GM12878 (cell line): ENCODE data around the gene NECTIN1. TPM values are rescaled to one million over a fixed set of nuclear protein-coding genes. Genes with fewer than 3 reads are reported as not detected.

Experiments
- ATAC-seq: fragments of 200-7000 bp; cut with Tn5 transposase; 3 replicates; pipeline ENCODE4 v1.9.1; 2020; ENCODE audit warnings: mild to moderate bottlenecking, moderate library complexity
- BruUV-seq: library from RNA; stranded (reverse); fragments of 400-500 nt; replicated peaks from 2 replicates; lab custom pipeline; 2021; lab: Mats Ljungman, UMichigan
- CTCF ChIA-PET: fragments of 300-600 bp; sonication (Branson Sonifier 250); formaldehyde crosslinking; extraction: SDS; loops from one replicate; lab custom pipeline; 2021; ENCODE audit warnings: inconsistent platforms; lab: Yijun Ruan, JAX
- POLR2A ChIA-PET: fragments of 350-600 bp; formaldehyde crosslinking; extraction: SDS; loops from one replicate; lab custom pipeline; 2021; ENCODE audit warnings: inconsistent platforms; lab: Charles Lee
- RAD21 ChIA-PET: fragments of 300-600 bp; sonication (Branson Sonifier 250); formaldehyde crosslinking; loops from one replicate; lab custom pipeline; 2023; ENCODE audit warnings: antibody characterized with exemption; ENCODE audit not compliant: unreplicated experiment; lab: Charles Lee
- SMC1A ChIA-PET: fragments of 300-600 bp; sonication (Branson Sonifier 250); formaldehyde crosslinking; loops from one replicate; lab custom pipeline; 2023; ENCODE audit not compliant: unreplicated experiment, uncharacterized antibody; lab: Charles Lee
- DNase-seq: peaks from one replicate; pipeline ENCODE4 v3.0.0-alpha.2; 2011; ENCODE audit warnings: low read depth, low spot score
- FAIRE-seq: peaks from 3 replicates; lab custom pipeline; 2011; peaks lifted over from hg19 to GRCh38; lab: Jason Lieb, UNC
- H2AFZ ChIP-seq: 2 replicates; pipeline ENCODE4 v1.6.0; 2011; ENCODE audit warnings: low read depth, low read length, control low read depth; ENCODE audit not compliant: control insufficient read depth
- H3K27ac ChIP-seq: 2 replicates; pipeline ENCODE4 v1.5.1; 2011; ENCODE audit warnings: control low read depth; ENCODE audit not compliant: control insufficient read depth, insufficient read depth
- H3K27me3 ChIP-seq, 2 experiments: replicated peaks in 1 of 2; 2 replicates each; pipeline versions ENCODE4 v1.6.0 to v1.6.1; 2011; ENCODE audit warnings: low read length in 1 of 2; ENCODE audit not compliant: control insufficient read depth in 2 of 2, insufficient read depth in 2 of 2
- H3K36me3 ChIP-seq, 2 experiments: 2 replicates each; pipeline ENCODE4 v1.5.1; 2011; ENCODE audit warnings: low read length in 1 of 2; ENCODE audit not compliant: control insufficient read depth in 2 of 2, insufficient read depth in 2 of 2
- H3K4me1 ChIP-seq: 2 replicates; pipeline ENCODE4 v1.6.1; 2011; ENCODE audit warnings: mild to moderate bottlenecking, low read length, moderate library complexity, mixed read lengths; ENCODE audit not compliant: control insufficient read depth, insufficient read depth
- H3K4me2 ChIP-seq: 2 replicates; pipeline ENCODE4 v1.6.0; 2011; ENCODE audit warnings: control low read depth; ENCODE audit not compliant: control insufficient read depth, insufficient read depth
- H3K4me3 ChIP-seq: fragments of 200-600 bp; sonication (generic); 2 replicates; pipeline ENCODE4 v1.5.1; 2016
- H3K79me2 ChIP-seq: 2 replicates; pipeline ENCODE4 v1.6.0; 2011; ENCODE audit warnings: low read length; ENCODE audit not compliant: control insufficient read depth, insufficient read depth
- H3K9ac ChIP-seq: 2 replicates; pipeline ENCODE4 v1.8.0; 2011; ENCODE audit warnings: low read length, control low read depth, mixed read lengths; ENCODE audit not compliant: control insufficient read depth, insufficient read depth
- H3K9me3 ChIP-seq: replicated peaks from 3 replicates; pipeline ENCODE4 v1.5.1; 2011; ENCODE audit warnings: mild to moderate bottlenecking, low read length; ENCODE audit not compliant: control insufficient read depth, insufficient read depth
- H4K20me1 ChIP-seq: 2 replicates; pipeline ENCODE4 v1.6.0; 2011; ENCODE audit not compliant: control insufficient read depth, insufficient read depth
- BRCA1 ChIP-seq: IDR thresholded peaks from 2 replicates; pipeline ENCODE4 v1.6.1; 2011; ENCODE audit warnings: low read depth, low read length, improper control_type of control experiment
- DPF2 ChIP-seq: fragments of 450-650 bp; IDR thresholded peaks from 2 replicates; pipeline ENCODE4 v1.6.1; 2017; ENCODE audit warnings: mild to moderate bottlenecking
- EGR1 ChIP-seq, 2 experiments: IDR thresholded peaks; 1 replicate in 1 of 2; 2 replicates in 1 of 2; pipeline ENCODE4 v1.6.1; 2011 to 2012; ENCODE audit warnings: low read depth in 2 of 2, low read length in 2 of 2, borderline replicate concordance in 1 of 2, mild to moderate bottlenecking in 1 of 2, moderate library complexity in 1 of 2
- IRF4 ChIP-seq: IDR thresholded peaks from 2 replicates; pipeline ENCODE4 v1.6.1; 2011; ENCODE audit warnings: low read depth, low read length
- MYB ChIP-seq: fragments of 150-350 bp; IDR thresholded peaks from 2 replicates; pipeline ENCODE4 v1.6.1; 2014; ENCODE audit warnings: mild to moderate bottlenecking, low read depth, low read length, borderline replicate concordance
- NFYB ChIP-seq: IDR thresholded peaks from 2 replicates; pipeline ENCODE4 v1.6.1; 2011; ENCODE audit warnings: low read depth, mild to moderate bottlenecking, low read length, improper control_type of control experiment, moderate library complexity; ENCODE audit not compliant: insufficient read depth
- RAD51 ChIP-seq: fragments of 450-650 bp; IDR thresholded peaks from 2 replicates; pipeline ENCODE4 v1.6.1; 2016; ENCODE audit warnings: moderate library complexity, mild to moderate bottlenecking, inconsistent platforms
- RFX5 ChIP-seq: IDR thresholded peaks from 2 replicates; pipeline ENCODE4 v1.6.1; 2011; ENCODE audit warnings: low read depth, low read length, improper control_type of control experiment
- SMC3 ChIP-seq: IDR thresholded peaks from 2 replicates; pipeline ENCODE4 v1.6.1; 2011; ENCODE audit warnings: low read length, improper control_type of control experiment, borderline replicate concordance
- SREBF2 ChIP-seq: IDR thresholded peaks from 2 replicates; pipeline ENCODE4 v1.6.1; 2012; ENCODE audit warnings: mild to moderate bottlenecking, low read length
- USF1 ChIP-seq: IDR thresholded peaks from 2 replicates; pipeline ENCODE4 v1.6.1; 2011; ENCODE audit warnings: borderline replicate concordance, low read depth, mild to moderate bottlenecking, moderate library complexity, mixed read lengths, low read length; ENCODE audit not compliant: insufficient read depth; ENCODE audit errors: extremely low read length
- WGBS: methylation state at CpG from one replicate; pipeline ENCODE4 v1.1.6; 2016; ENCODE audit warnings: low lambda C conversion rate; ENCODE audit not compliant: insufficient replicate concordance, insufficient coverage; ENCODE audit errors: missing lambda C conversion rate; 5-methylcytosine and 5-hydroxymethylcytosine counted together
- in situ Hi-C: fragments of 300-500 bp; cut with MboI; formaldehyde crosslinking; loops from 9 replicates; pipeline ENCODE4 v1.14.3; 2018; ENCODE audit warnings: mixed read lengths
- intact Hi-C: fragments of 100-400 bp; cut with micrococcal nuclease; formaldehyde crosslinking; loops from one replicate; pipeline ENCODE4 v1.14.2; 2022; ENCODE audit not compliant: unreplicated experiment
- polyA plus RNA-seq, 11 experiments: library from polyadenylated mRNA; depleted of rRNA in 4 of 11; unstranded in 6 of 11; stranded (reverse) in 5 of 11; fragments of >200 nt; fragmentation: Nextera tagmentation in 4 of 11; fragmentation: Illumina TruSeq in 1 of 11; extraction: Ambion mirVana in 4 of 11; extraction: Trizol in 1 of 11; gene quantifications; 1 replicate in 1 of 11; 2 replicates in 10 of 11; pipeline versions ENCODE4 v1.2.1 to v1.2.3, GENCODE V29; 2011 to 2016; ENCODE audit warnings: inconsistent platforms in 2 of 11, missing spikeins in 2 of 11, low read depth in 1 of 11
- total RNA-seq, 4 experiments: library from RNA; depleted of rRNA in 3 of 4; stranded (reverse); fragments of >200 nt in 3 of 4; fragmentation: Illumina TruSeq in 1 of 4; extraction: Trizol in 1 of 4; gene quantifications; 2 replicates each; pipeline versions ENCODE4 v1.2.1 to v1.2.3, GENCODE V29; 2013 to 2021

Gene NECTIN1
- total and polyA plus RNA-seq, 10 of the 15 experiments (the other 5 are each of a cell fraction or from before 2014, with no cell fraction given): 0.97 to 9.2 (median 2.3) TPM

- ATAC-seq: no peak
- ChIA-PET POLR2A (no interaction called here), RAD21 (no interaction called here), SMC1A (no interaction called here), CTCF (interaction anchor here (1.0 to 4.0 kb wide), 3 partner anchors 14 to 469 kb away, joined by 3 to 21 read pairs (median 14); no protein-coding TSS in a partner anchor)
- Histone ChIP-seq H4K20me1 (no peaks in the 10 kb centered on the region), H3K4me1 (no peaks in the 10 kb centered on the region), H3K27ac (no peak overlapping the region), H3K36me3 (no peaks in the 10 kb centered on the region), H3K9me3 (no peaks in the 10 kb centered on the region), H2AFZ (no peak overlapping the region), H3K79me2 (no peaks in the 10 kb centered on the region), H3K4me3 (no peak overlapping the region), H3K27me3 (peaks cover 0 to 3% of the 10 kb centered on the region in 2 experiments; a peak in 3 of 4 replicates), H3K9ac (no peak overlapping the region), H3K4me2 (no peak overlapping the region)
- 13% methylated on average over 11 of the region's 11 CpGs for WGBS
- BruUV-seq: no TSS peak
- FAIRE-seq: no peak
- in situ Hi-C loops (no loop called here), intact Hi-C loops (no loop called here)
- no peak for TF ChIP-seq RAD51
- no peak for TF ChIP-seq NFYB
- no peak for TF ChIP-seq DPF2
- TF ChIP-seq SREBF2: no peak
- no peak for TF ChIP-seq USF1
- no peak for TF ChIP-seq MYB
- no peak for TF ChIP-seq EGR1 (IDR thresholded peaks at IDR 0.05; ENCODE audit: borderline replicate concordance in 1 of 2, low read depth in 2 of 2, low read length in 2 of 2)
- no peak for TF ChIP-seq SMC3
- TF ChIP-seq IRF4: no peak
- TF ChIP-seq RFX5: no peak
- no peak for TF ChIP-seq BRCA1
- no peak for DNase-seq
Observed at GRCh38 chr11:119639642-119640205, 89.3 kb downstream of the NECTIN1 start.
